SU-DHL-6 (cell line): Measurements from ENCODE around the gene LRRFIP2.

Source experiments
- H2AFZ ChIP-seq: fragments of 200-600 bp; sonication (generic); 2 replicates; pipeline ENCODE4 v1.6.1; 2014; ENCODE audit warnings: low read depth, mild to moderate bottlenecking, moderate library complexity, mixed read lengths, antibody characterized with exemption, low read length; ENCODE audit not compliant: severe bottlenecking
- H3F3A ChIP-seq: fragments of 200-600 bp; shearing (Covaris generic); 2 replicates; pipeline ENCODE4 v1.6.0; 2016; ENCODE audit warnings: antibody characterized with exemption, mild to moderate bottlenecking; ENCODE audit not compliant: insufficient read depth
- H3K27ac ChIP-seq: fragments of 200-600 bp; sonication (generic); 2 replicates; pipeline ENCODE4 v1.5.1; 2016; ENCODE audit warnings: low read depth, mild to moderate bottlenecking, low read length, moderate library complexity, mixed read lengths
- H3K27me3 ChIP-seq: fragments of 200-600 bp; sonication (generic), shearing (Covaris generic); 2 replicates; pipeline ENCODE4 v1.6.0; 2014; ENCODE audit warnings: mild to moderate bottlenecking, low read length
- H3K36me3 ChIP-seq: fragments of 200-600 bp; sonication (generic); 2 replicates; pipeline ENCODE4 v1.6.1; 2014; ENCODE audit warnings: mild to moderate bottlenecking, low read length, mixed read lengths
- H3K4me2 ChIP-seq: fragments of 300-600, 200-600 bp; shearing (Covaris generic), sonication (generic); 2 replicates; pipeline ENCODE4 v1.6.0; 2014; ENCODE audit warnings: low read length, low read depth, mild to moderate bottlenecking; ENCODE audit not compliant: poor library complexity, severe bottlenecking
- H3K4me3 ChIP-seq: fragments of 200-600 bp; sonication (generic); 2 replicates; pipeline ENCODE4 v1.5.1; 2014; ENCODE audit warnings: antibody characterized with exemption, low read length, mild to moderate bottlenecking, mixed read lengths; ENCODE audit not compliant: insufficient read depth, poor library complexity, severe bottlenecking
- H3K79me2 ChIP-seq: fragments of 200-600 bp; sonication (generic); 2 replicates; pipeline ENCODE4 v1.6.1; 2014; ENCODE audit warnings: mild to moderate bottlenecking, low read length, moderate library complexity; ENCODE audit not compliant: insufficient read depth
- H3K9ac ChIP-seq: fragments of 200-600 bp; sonication (generic); 2 replicates; pipeline ENCODE4 v1.7.0; 2014; ENCODE audit warnings: mild to moderate bottlenecking, low read length
- H3K9me2 ChIP-seq: fragments of 200-600 bp; sonication (generic); replicated peaks from 2 replicates; pipeline ENCODE4 v1.6.1; 2014; ENCODE audit warnings: low read length; ENCODE audit not compliant: insufficient read depth
- H3K9me3 ChIP-seq: fragments of 200-600 bp; sonication (generic); 2 replicates; pipeline ENCODE4 v1.6.1; 2014; ENCODE audit warnings: low read length, mixed read lengths; ENCODE audit not compliant: insufficient read depth
- H4K20me1 ChIP-seq: fragments of 200-600 bp; sonication (generic); 2 replicates; pipeline ENCODE4 v1.6.1; 2014; ENCODE audit warnings: low read depth, mild to moderate bottlenecking, antibody characterized with exemption, low read length, moderate library complexity, mixed read lengths
- CTCF ChIP-seq: fragments of 200-600 bp; sonication (generic); IDR thresholded peaks from one replicate; pipeline ENCODE4 v1.5.1; 2017; ENCODE audit warnings: antibody characterized with exemption, mild to moderate bottlenecking, low read length, moderate library complexity; ENCODE audit not compliant: insufficient read depth, poor library complexity, severe bottlenecking
- EZH2phosphoT487 ChIP-seq: fragments of 200-600 bp; sonication (generic), shearing (Covaris generic); conservative IDR thresholded peaks from 2 replicates; pipeline ENCODE4 v1.6.1; 2018; ENCODE audit warnings: mild to moderate bottlenecking, antibody characterized with exemption, low read length, moderate library complexity, mixed read lengths

LRRFIP2 gene

DNA sequence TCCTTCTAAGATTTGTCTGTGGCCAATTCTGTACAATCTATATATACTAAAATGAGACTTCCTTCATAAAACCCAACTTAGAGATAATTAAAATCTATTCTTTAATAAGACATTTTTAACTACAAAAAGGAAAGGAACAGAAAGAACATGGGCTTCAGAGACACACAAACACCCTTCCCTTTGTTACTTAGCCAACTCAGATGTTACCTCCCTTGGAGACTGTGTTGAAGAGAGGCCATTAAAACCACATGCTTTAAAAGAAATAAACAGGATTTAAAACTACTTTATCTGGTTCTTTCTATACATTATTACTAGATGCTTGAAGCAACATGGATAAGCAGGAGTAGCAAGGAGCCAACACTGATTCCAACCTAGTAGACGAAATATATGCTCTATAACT lies 42.0 kb downstream of the LRRFIP2 start:
- Histone ChIP-seq H3K4me3 (no peak overlapping the region), H3K9me3 (no peaks in the 10 kb centered on the region), H3K27ac (no peak overlapping the region), H3K4me2 (no peak overlapping the region), H3K79me2 (no peaks in the 10 kb centered on the region), H3K9me2 (no peaks in the 10 kb centered on the region), H3F3A (no peaks in the 10 kb centered on the region), H4K20me1 (no peaks in the 10 kb centered on the region), H3K36me3 (no peaks in the 10 kb centered on the region), H2AFZ (no peak overlapping the region), H3K9ac (no peak overlapping the region), H3K27me3 (no peaks in the 10 kb centered on the region)
- TF ChIP-seq CTCF = no peak
- no peak for TF ChIP-seq EZH2phosphoT487

- Histone ChIP-seq H3K79me2 (no peaks in the 10 kb centered on the region), H3K4me2 (no peak overlapping the region), H3K27ac (no peak overlapping the region), H3K4me3 (no peak overlapping the region), H2AFZ (no peak overlapping the region), H3K36me3 (no peaks in the 10 kb centered on the region), H3K9me2 (no peaks in the 10 kb centered on the region), H4K20me1 (no peaks in the 10 kb centered on the region), H3K27me3 (no peaks in the 10 kb centered on the region), H3K9ac (no peak overlapping the region), H3F3A (no peaks in the 10 kb centered on the region), H3K9me3 (no peaks in the 10 kb centered on the region)
- TF ChIP-seq CTCF (no peak), EZH2phosphoT487 (no peak)
These were observed 42.6 kb downstream of the LRRFIP2 start for GRCh38 chr3:37131860-37132144.

GRCh38 chr3:37130984-37131859 lies 43.2 kb downstream of the LRRFIP2 start:
- no peaks in the 10 kb centered on the region for H3K27me3 ChIP-seq
- no peaks in the 10 kb centered on the region for H3F3A ChIP-seq
- H4K20me1 ChIP-seq = no peaks in the 10 kb centered on the region
- TF ChIP-seq CTCF = no peak
- no peak for TF ChIP-seq EZH2phosphoT487
- no peak overlapping the region for H3K9ac ChIP-seq
- no peaks in the 10 kb centered on the region for H3K9me2 ChIP-seq
- no peak overlapping the region for H2AFZ ChIP-seq
- H3K4me2 ChIP-seq = no peak overlapping the region
- no peak overlapping the region for H3K4me3 ChIP-seq
- no peaks in the 10 kb centered on the region for H3K79me2 ChIP-seq
- no peaks in the 10 kb centered on the region for H3K9me3 ChIP-seq
- no peak overlapping the region for H3K27ac ChIP-seq
- no peaks in the 10 kb centered on the region for H3K36me3 ChIP-seq
